ENCODE data around the gene NVL. TPM values are rescaled to one million over a fixed set of nuclear protein-coding genes. Genes with fewer than 3 reads are reported as not detected.

The NVL gene
- total and polyA plus RNA-seq, 4 donors = 12.8 to 41.5 (median 29.1) TPM

DNA sequence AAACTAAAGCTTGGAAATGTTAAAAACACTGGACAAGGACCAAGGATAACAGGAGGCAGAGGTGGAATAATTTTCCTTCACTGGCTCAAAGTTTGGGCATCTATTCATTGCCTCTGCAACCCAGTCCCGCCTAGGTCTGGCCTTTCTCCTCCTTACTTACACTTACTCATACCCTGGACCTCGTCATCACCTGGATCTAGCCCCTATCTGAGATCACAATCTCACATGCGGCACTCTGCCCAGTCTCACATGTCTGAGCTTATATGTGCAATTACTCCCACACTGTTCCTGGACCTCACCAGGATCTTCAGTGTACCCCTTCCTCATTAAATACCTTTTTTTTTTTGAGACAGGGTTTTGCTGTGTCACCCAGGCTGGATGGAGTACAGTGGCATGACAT, 37.6 kb downstream of the NVL start:
- H3K27me3 ChIP-seq (ENCODE audit: control insufficient read depth in 3 of 3, insufficient read depth in 3 of 3, low read length in 2 of 3) = no peaks in the 10 kb centered on the region
- peaks cover 22 to 38% (median 24%) of the 10 kb centered on the region in 4 donors for H3K36me3 ChIP-seq (ENCODE audit: control insufficient read depth in 4 of 4, insufficient read depth in 4 of 4, low read length in 4 of 4)
- DNase-seq = no peak
- 95% methylated on average over 3 of the region's 3 CpGs for WGBS, 2 donors
- TF ChIP-seq, protein P1, sequence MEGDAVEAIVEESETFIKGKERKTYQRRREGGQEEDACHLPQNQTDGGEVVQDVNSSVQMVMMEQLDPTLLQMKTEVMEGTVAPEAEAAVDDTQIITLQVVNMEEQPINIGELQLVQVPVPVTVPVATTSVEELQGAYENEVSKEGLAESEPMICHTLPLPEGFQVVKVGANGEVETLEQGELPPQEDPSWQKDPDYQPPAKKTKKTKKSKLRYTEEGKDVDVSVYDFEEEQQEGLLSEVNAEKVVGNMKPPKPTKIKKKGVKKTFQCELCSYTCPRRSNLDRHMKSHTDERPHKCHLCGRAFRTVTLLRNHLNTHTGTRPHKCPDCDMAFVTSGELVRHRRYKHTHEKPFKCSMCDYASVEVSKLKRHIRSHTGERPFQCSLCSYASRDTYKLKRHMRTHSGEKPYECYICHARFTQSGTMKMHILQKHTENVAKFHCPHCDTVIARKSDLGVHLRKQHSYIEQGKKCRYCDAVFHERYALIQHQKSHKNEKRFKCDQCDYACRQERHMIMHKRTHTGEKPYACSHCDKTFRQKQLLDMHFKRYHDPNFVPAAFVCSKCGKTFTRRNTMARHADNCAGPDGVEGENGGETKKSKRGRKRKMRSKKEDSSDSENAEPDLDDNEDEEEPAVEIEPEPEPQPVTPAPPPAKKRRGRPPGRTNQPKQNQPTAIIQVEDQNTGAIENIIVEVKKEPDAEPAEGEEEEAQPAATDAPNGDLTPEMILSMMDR (IDR thresholded peaks at IDR 0.05; ENCODE audit: control extremely low read depth, extremely low read depth) = no peak
- H3K4me1 ChIP-seq (ENCODE audit: control insufficient read depth in 5 of 5, insufficient read depth in 5 of 5, low read length in 5 of 5) = no peaks in the 10 kb centered on the region
- H3K9ac ChIP-seq (ENCODE audit: insufficient read depth in 1 of 2, low read length in 2 of 2) = no peak overlapping the region
- no peaks in the 10 kb centered on the region for H3K9me3 ChIP-seq (ENCODE audit: control insufficient read depth in 4 of 4, insufficient read depth in 3 of 4, low read length in 3 of 4)
- no peak for ATAC-seq (ENCODE audit: insufficient read depth, low FRiP score)
- H3K4me3 ChIP-seq = no peak overlapping the region
- H3K27ac ChIP-seq (ENCODE audit: low read depth in 1 of 2, low read length in 1 of 2) = no peak overlapping the region

DNA sequence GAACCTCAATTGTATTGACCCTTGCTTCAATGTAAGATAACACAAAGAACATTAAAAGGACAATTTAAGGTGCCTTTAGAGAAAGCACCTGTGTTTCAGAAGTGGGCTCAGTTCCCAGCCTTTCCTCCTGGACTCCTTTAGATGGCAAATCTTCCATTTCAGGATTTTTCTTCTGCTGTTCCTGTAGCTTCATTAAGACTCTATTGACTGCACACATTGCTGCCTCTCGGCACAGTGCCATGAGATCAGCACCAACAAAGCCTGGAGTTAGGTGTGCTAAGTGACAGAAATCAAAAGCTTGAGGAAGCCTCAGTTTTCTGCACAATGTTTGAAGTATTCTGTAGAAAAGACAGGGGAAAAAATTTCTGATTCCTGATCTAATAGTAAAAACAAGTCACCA, 40.6 kb downstream of the NVL start:
- H3K4me1 ChIP-seq (ENCODE audit: control insufficient read depth in 5 of 5, insufficient read depth in 5 of 5, low read length in 5 of 5) = no peaks in the 10 kb centered on the region
- TF ChIP-seq, protein P1 (IDR thresholded peaks at IDR 0.05; ENCODE audit: control extremely low read depth, extremely low read depth) = no peak
- WGBS, 2 donors = 100% methylated on average over 1 of the region's 1 CpG
- peaks cover 19 to 38% (median 28%) of the 10 kb centered on the region in 4 donors for H3K36me3 ChIP-seq (ENCODE audit: control insufficient read depth in 4 of 4, insufficient read depth in 4 of 4, low read length in 4 of 4)
- no peaks in the 10 kb centered on the region for H3K9me3 ChIP-seq (ENCODE audit: control insufficient read depth in 4 of 4, insufficient read depth in 3 of 4, low read length in 3 of 4)
- H3K27ac ChIP-seq (ENCODE audit: low read depth in 1 of 2, low read length in 1 of 2) = no peak overlapping the region
- no peak overlapping the region for H3K4me3 ChIP-seq
- H3K9ac ChIP-seq (ENCODE audit: insufficient read depth in 1 of 2, low read length in 2 of 2) = no peak overlapping the region
- no peaks in the 10 kb centered on the region for H3K27me3 ChIP-seq (ENCODE audit: control insufficient read depth in 3 of 3, insufficient read depth in 3 of 3, low read length in 2 of 3)
- no peak for DNase-seq
- no peak for ATAC-seq (ENCODE audit: insufficient read depth, low FRiP score)

DNA sequence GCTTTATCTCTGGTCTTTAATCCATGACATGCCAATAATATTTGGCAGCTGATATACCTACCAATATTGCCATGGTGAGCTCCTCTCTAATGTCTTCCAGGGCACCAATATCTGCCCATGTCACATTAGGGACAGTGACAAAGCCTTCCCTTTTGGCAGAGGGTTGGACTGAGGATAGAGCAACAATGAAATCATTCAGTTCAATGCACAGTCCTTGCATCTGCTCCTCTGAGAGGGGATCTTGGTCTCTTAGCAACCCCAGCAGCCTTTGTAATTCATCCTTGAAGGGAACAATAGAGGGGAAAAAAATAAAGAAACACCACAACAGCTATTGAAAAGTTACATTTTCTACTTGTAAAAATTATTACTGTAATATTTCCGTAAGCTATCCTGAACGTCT, 42.3 kb downstream of the NVL start:
- DNase-seq (no peak), ATAC-seq (ENCODE audit: insufficient read depth, low FRiP score) (no peak)
- Histone ChIP-seq H3K27ac (ENCODE audit: low read depth in 1 of 2, low read length in 1 of 2) (no peak overlapping the region), H3K9ac (ENCODE audit: insufficient read depth in 1 of 2, low read length in 2 of 2) (no peak overlapping the region), H3K27me3 (ENCODE audit: control insufficient read depth in 3 of 3, insufficient read depth in 3 of 3, low read length in 2 of 3) (no peaks in the 10 kb centered on the region), H3K36me3 (ENCODE audit: control insufficient read depth in 4 of 4, insufficient read depth in 4 of 4, low read length in 4 of 4) (peaks cover 11 to 30% (median 24%) of the 10 kb centered on the region in 4 donors), H3K4me3 (no peak overlapping the region), H3K9me3 (ENCODE audit: control insufficient read depth in 4 of 4, insufficient read depth in 3 of 4, low read length in 3 of 4) (no peaks in the 10 kb centered on the region), H3K4me1 (ENCODE audit: control insufficient read depth in 5 of 5, insufficient read depth in 5 of 5, low read length in 5 of 5) (no peaks in the 10 kb centered on the region)
- WGBS, 2 donors = 94% methylated on average over 2 of the region's 2 CpGs
- TF ChIP-seq, protein P1 (IDR thresholded peaks at IDR 0.05; ENCODE audit: control extremely low read depth, extremely low read depth) = no peak

DNA sequence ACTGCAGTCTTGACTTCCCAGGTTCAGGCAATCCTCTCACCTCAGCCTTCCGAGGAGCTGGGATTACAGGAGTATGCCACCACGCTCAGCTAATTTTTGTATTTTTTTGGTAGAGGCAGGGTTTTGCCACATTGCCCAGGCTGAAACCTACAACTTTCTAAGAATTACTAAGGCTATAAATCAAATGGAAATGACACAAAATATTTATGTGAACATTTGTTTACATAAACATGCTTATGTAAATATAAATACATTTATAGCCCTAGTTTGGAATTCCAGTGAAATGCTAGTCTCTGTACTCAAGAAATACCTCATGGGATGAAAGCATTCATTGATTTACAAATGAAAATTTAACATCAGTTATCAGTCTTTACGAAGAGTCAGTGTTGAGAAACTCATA, 47.8 kb downstream of the NVL start:
- DNase-seq (no peak), ATAC-seq (ENCODE audit: insufficient read depth, low FRiP score) (no peak)
- Histone ChIP-seq H3K9ac (ENCODE audit: insufficient read depth in 1 of 2, low read length in 2 of 2) (no peak overlapping the region), H3K9me3 (ENCODE audit: control insufficient read depth in 4 of 4, insufficient read depth in 3 of 4, low read length in 3 of 4) (no peaks in the 10 kb centered on the region), H3K4me1 (ENCODE audit: control insufficient read depth in 5 of 5, insufficient read depth in 5 of 5, low read length in 5 of 5) (no peaks in the 10 kb centered on the region), H3K4me3 (no peak overlapping the region), H3K27ac (ENCODE audit: low read depth in 1 of 2, low read length in 1 of 2) (no peak overlapping the region), H3K27me3 (ENCODE audit: control insufficient read depth in 3 of 3, insufficient read depth in 3 of 3, low read length in 2 of 3) (no peaks in the 10 kb centered on the region), H3K36me3 (ENCODE audit: control insufficient read depth in 4 of 4, insufficient read depth in 4 of 4, low read length in 4 of 4) (peaks cover 6 to 23% (median 15%) of the 10 kb centered on the region in 4 donors)
- 97 to 98% methylated on average over 3 of the region's 3 CpGs for WGBS, 2 donors
- TF ChIP-seq, protein P1 (IDR thresholded peaks at IDR 0.05; ENCODE audit: control extremely low read depth, extremely low read depth) = no peak
